Stimulated activated CD4-positive, alpha-beta T cell treated with anti-CD3 and anti-CD28 coated beads, TNF-alpha, amount 100 ng/mL, for 48 hours (primary cell): Measurements from ENCODE around the gene PBX1.

Experiments used
- DNase-seq, 3 donors: peaks; one replicate each; pipeline ENCODE4 v3.0.0-alpha.2; 2020; ENCODE audit warnings: low read depth in 3 of 3

The PBX1 gene

DNA sequence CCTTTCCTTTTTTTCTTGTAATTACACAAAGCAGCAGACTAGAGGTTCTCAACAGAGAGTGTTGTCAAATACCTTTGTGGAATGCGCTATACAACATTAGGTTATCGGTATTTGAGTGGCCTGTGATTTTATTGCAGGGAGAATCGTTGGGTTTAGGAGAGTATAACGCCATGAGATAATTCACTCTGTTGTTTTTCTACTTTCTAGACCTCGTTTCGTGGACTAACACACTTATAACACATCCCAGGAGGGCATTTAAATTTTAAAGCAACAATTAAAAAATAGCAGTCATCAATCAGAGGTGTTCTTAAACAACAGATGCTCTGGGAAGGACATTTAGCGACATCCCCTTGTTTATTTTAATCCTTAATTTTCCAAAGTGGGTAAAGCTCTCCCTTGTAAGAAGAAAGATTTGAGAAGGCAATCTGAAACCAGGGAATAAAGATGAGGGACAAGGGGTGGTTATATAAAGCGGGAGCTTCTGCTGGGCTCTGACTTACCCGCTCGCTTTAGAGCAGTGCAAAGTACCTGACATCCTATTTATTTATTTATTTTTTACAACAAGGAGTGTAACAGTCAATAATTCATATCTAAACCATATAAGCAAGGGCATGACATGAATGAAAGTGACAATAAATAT lies 4.9 kb downstream of the PBX1 start:
- no peak for DNase-seq

DNA sequence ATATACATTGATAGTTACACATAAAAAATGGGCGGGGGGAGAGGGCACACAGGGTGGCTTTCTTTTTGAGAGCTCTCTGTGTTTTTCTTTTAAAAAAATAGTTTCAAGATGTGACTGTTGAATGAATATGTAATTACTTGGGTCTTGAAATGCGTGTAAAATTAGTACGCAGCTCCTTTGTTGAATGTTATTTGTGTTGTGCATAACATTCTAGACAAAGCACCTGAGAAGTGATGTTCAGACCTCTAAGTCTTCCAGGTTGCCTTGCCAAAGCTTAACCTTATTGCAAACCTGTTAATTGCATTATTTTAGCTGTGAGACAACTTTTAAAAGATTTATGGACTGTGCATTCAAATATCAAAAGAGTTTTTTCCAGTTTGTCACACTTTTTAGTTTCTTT lies 5.4 kb downstream of the PBX1 start:
- DNase-seq, result no peak

DNA sequence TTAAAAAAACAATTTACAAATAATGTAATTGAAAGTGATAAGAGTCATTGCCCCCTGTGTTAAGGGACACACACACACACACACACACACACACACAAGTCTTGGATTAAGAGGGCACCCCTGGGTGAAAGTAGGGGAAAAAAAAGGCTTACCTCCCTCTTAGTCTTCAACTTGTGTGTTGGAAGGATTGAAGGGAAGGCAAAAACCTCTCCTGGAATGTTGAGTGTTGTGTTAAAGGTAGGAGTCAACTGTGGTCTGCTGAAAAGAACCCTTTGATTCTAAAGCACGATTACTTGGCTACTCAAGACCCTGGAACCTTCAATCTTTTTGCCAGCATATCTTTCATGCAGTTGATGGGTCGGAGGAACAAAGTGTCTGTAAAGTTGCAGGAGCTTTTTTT lies 6.4 kb downstream of the PBX1 start:
- DNase-seq, result no peak

DNA sequence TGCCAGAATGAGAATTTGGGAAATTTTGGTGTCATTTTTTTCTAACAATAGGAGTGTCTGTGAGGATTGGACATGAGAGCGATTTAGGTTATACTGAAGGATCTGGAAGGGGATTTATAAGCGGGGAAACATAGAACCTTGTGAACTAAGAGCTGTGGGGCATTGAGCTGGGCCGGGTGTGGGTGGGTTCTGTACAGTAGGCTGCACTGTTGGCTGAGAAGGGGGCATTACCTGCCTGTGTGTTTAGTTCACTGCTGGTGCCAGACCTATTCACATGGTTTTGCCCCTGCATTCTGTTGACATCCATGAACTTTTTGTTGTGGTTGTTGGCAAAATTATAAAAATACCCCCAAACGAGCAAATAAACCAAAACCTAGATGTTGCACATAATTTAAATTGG lies 8.8 kb downstream of the PBX1 start:
- DNase-seq, result no peak

DNA sequence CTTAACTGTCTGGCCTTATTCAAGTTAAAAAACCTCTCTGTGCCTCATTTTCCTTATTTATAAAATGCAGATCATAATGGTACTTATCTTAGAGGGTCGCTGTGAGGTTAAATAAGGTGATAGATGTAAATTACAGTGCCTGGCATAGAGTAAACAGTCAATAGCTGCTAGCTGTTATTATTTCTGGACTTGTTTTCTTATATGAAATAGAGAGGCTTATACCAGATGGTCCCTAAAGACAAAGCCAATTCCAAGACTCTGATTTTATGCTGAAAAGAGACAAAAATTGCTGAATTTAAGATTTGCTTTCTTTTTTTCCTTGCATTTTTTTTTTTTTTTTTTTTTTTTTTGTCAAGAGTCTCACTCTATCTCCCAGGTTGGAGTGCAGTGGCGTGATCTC lies 10.3 kb downstream of the PBX1 start:
- DNase-seq, result no peak

DNA sequence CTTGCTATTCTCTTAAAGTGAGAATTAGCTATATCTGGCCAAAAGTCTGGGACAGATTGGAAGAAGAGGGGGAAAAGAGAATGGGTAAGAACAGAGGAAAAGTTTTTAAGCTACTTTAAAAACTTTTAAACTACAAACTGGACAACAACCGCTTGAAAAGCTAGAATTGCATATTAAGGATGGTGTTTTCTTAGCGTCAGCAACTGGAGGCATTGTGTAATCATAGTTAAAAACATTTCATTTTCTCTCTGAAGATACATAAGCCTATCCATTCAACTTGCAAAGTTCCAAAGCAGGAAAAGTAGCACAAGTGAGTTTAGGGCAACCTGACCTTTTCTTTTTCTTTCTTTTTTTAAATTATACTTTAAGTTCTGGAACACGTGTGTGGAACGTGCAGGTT lies 10.9 kb downstream of the PBX1 start:
- no peak for DNase-seq

DNA sequence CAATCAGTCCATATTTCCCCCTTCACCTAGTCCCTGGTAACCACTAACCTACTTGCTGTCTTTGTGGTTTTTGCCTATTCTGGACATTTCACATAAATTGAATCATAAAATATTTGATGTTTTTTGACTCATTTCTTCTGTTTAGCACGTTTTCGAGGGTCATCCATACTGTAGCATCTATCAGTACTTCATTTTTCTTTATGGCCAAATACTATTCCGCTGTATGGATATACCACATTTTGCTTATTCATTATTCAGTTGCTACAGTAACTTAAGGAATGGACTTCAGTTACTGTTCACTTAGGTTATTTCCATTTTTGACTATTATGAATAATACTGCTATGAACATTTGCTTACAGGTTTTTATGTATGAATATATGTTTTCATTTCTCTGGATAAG lies 12.3 kb downstream of the PBX1 start:
- DNase-seq, result no peak

DNA sequence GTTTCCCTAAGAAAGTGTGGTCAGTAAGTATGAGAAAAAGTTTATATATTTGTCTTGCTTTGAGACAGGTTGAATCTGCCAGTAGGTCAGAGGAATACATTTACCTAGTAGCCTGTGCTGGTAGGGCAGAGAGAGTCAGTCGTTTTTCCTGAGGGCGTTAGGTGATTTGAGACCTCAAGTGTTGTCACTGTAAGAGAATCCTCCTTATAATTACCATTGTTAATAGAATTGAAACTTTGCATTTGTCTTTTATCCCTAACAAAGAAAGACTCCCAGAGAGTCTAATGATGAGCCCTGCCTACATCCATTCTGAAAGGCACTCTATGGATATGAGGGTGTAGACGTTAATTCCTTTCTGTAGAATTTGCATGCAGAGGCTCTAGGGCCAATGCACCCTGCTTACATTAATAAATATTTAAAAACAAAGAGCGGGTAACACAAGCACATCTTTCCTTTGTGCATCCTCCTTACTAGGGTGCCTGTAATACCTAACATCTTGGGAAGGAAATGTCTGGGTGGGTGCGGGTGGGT lies 16.4 kb downstream of the PBX1 start:
- no peak for DNase-seq

DNA sequence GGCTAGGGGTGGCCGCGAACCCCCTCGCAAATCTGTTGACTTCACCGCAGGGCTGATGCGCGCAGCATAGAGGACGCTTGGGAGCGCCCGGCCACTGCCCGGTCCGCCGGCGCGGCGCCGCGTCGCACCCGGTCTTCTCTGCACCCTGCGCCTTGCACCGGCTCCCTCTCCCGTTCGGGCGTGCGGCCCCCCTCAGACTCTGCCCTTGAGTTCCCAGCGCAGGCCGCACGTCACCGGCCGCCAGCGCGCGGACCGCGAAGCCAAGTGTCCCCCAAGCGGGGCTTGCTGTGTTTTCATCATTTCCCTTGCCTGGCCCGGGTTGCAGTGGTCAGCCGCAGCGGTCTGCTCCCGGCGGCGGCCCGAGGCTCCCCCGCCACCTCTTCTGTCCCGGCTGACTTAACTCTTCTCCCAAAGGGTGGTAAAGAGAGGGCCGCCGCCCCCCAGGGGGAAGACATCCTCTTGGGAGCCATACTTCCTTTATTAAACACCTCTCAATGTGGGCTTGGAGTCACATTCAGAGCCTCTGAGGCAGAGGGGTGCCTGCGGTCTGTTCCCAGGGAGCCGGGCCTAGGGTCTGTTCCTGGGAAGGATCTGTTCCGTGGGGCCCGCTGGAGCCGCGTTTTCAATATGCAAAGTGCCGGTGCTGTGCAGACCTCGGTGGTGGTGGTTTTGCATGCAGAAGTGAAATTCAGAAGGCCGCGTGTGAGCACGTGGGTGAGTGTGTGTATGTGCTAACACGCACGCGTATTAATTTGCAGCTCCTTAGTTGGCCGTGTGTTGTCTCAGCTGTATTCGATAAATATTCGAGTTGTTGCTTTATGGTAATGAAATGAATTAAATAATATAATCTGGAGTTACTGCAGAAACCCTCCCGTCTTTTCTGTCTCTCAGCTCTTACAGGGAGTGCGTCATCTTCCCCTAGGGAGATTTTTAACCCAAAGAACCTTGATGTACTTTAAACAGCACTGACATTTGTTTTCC lies 17.6 kb downstream of the PBX1 start:
- DNase-seq, result no peak

DNA sequence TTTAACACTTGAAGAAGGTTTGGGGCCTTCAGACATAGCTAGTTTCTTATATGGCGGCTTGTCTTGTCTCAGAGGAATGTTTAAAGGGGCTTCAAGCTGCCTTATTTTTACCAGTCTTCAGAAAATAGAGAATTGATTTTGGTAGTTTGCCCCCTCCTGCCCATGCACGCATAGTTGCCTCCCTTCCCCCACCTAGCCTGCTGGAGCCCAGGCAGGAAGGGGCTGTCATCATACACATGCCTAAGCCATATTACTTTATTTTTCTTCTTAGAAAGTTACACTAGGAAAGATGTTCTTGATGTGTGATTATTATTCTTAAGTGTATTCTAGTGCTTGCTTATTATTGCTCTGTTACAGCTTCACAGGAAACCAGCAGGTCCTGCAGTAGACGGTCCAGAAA lies 18.3 kb downstream of the PBX1 start:
- DNase-seq, result no peak

DNA sequence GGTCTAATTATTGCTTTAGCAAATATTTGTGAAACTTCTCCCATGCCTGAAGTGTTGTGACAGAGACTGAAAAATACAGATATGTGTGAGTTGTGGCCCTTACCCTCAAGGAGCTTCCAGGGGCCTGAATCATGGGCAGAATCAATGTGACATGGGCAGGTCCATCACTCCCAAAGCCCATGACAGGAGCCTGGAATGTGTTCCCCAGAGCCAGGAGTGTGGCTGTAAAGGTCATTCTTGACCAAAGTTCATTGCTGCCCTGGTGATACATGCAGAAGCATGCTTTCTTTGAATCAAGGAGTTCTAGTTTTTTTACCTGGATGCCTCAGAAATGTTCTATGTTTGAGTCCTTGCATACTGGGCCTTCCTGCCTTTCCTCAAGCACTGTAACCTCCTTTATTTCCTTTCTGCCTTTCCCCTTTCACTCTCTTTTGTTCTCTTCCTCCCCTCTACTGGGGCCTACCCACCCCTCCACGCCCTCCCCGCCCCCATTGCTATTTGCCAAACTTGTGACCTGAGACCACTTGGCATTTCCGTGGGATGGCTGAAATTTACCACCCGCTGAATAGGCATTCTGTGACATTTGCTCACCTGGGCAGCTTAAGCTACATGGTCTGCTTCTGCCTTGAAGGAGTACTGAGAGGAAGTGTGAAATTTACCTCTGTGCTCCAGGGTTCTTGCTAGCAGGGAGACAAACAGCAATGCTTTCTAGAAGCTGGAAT lies 19.7 kb downstream of the PBX1 start:
- DNase-seq, result no peak

DNA sequence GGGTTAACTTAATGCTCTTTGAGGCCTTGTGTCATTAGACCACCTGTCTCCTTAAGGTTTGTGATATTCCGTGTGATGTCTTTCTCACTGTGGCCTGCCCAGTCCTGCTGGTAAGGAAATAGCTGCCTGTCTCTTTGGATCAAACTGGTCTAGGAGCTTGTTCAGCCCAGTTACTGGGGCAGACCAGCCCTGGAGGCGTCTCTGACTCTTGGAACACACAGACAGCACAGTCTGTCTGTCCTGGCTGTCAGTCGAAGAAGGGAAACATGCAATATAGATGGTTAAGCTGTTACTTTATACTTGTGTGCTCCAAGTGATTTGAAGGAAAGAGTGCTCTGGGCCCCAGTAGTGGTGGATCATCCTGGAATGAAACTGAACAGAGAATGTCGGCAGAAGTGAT lies 20.4 kb downstream of the PBX1 start:
- no peak for DNase-seq

DNA sequence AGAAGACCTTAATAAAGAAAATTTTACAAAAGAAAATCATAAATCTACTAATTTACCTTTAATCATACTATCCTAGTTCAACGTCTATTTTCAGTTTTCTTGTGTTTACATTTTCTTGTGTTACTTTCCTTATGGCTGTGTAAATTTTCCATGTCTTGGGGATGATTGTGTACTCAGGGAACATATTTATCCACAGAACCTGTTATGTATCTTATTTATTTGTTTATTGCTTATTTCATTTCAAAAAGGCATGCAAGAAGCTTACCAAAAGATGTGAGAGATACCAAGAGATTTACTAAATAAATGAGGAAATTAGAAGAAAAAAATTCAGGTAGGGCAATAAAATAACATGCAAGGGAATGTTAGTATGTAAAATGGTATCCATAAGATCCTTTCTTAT lies 22.8 kb downstream of the PBX1 start:
- DNase-seq, result no peak

DNA sequence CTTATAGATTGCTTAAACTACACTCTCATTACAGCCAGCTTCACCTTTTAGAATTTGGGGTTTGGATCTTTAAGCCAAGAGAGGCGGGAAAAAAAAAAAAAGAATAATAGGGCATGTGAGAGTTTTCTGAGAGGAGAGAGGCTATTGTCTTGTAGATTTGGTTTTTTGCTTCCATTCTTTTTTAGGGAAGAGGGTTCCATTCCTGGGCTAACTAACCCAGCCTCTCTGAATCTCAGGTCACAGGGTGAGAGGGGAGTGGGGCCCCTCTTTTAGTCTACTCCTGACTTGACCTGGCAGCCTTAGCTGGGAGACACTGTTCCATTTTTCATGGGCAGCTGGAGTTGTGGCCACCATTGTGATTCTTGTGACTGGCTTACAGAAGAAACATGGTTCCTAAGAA lies 24.2 kb downstream of the PBX1 start:
- no peak for DNase-seq

DNA sequence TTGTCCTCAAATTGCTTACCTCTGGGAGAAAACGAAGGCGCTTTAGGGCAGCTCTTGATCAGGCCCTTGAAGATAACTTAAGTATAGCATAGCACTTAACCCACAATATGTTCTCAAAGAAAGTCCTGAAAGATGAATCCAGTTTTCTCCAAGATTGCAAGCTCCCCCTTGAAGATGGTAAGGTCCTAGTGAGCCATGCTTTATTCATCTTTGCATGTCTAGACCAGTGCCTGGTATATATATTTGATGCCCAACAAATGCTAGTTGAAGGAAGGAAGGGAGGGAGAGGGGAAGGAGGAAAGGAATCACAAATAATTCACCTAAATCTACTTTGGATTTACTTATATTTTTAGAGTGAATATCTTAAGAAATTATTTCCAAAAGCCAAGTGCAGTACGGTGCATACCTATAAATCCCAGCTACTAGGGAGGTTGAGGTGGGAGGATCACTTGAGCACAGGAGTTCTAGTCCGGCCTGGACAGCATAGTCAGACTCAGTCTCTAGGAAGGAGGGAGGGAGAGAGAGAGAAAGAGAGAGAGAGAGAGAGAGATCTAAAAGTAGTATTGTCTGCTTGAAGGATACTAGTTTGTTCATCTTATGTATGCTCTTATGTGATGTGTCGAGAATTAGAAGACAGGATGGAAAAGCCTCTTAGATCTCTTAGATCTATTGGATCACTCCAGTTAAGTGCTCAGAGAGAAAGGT lies 25.0 kb downstream of the PBX1 start:
- DNase-seq, result no peak

DNA sequence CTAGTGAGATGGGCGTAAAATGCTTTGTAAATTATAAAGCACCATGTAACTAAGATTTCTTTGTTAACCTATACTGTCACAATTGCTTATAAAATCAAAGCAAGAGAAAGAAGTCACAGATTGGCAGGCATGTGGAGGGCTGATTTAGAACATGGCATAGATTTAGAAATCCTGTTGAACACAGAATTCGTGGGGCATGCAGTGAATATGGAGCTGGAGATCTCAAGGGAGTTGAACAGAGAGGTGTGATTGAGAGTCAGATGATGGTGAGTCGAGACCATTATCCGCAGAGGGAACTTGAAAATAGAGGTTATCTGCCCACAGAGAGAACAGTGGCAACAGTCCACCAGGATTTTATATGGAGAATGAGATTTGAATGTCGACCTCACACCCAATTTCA lies 27.6 kb downstream of the PBX1 start:
- DNase-seq, result no peak

DNA sequence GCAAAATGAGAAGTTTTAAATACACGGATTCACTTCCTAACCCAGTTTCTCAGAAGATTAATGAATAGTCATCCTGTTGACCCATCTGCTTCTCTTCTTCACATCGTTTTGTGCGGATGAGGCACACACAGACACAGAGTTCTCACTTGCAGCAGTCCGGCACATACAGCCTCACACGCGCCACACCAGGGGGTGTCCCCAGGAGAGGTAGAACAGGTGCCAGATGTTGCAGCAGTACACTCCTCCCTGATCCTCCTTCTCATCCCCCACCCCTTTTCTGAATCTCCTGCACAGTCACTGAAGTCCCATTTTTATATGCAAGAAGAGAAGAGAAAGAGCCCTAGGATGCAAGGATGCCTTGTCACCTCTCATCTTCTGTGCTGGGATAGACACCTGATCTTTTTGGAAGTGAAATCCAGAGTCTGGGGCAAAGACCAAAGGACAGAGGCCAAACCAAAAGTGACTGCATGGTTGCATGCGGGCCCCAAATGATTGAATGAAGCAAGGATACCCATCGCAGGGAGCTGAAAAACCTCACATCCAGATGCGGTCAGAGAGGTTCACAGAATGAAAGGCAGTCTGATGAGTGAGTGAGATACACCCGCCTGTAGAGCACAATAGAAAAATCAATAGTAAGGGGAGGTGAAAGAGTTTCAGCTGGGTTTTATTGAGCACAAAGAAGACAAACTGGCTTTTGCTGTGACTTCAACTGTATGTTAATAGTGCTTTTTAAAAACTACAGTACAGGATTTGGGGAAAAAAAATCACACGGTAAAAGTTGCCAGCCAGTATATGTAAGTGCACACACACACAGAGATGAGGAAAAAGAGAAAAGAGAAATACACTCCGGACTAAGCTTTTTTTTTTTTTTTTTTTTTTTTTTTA lies 28.9 kb downstream of the PBX1 start:
- DNase-seq, result no peak

DNA sequence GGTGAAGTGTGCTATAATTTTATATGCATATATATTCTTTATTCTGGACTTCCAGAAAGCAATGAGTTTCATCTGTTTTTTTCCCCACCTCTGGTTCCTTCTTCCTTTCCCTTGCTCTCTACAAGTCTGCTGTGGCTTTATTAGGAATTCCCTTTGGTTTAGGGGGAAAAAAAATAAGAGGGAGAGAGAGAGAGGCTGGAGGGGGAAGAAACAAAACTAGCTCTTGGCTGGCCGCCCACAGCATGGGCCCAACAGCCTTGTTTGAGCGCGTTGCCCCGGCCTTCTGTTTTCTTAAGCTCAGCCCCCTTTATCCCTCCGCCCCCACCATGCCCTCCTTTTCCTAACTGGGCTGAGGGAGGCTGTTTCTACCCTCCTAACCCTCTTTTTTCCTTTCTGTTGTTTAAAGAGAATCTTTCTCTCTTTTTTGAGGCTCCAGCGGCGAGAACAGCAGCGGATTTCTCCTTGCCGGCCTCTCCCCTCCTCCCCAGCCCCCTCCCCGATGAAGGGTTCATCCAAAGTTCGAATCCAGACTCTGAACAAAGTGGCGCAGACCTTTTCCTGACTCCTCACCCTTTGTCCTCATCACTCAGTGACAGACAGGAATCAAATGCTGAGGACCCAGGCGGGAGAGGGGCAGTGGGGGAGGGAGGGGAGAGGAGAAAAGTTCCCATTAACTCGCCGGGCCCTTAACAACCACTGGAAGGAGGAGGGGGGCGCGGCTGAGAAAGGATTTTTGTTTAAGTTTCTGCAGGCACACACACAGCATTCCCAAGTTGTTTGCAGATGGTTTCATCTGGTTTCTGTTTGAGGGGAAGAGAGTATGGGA lies 29.7 kb downstream of the PBX1 start:
- DNase-seq, result no peak

DNA sequence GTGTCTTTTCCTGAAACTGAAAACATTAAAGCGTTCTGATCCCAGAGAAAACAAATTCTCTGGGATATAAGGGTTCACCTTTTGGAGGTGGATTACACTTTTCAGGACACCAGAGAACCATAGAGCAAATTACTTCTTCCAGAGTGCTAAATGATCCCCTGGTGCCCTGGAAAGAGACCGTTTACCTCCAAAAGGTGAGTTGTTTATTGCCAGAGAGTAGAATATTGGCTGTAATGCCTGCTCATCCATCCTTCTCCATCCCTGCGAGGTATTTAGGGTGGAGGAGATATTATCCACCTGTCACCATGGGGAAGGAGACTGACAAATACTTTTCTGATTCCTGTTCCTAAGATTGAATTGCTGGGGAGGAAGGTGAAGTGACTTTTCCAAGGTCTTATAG lies 30.4 kb downstream of the PBX1 start:
- DNase-seq, result no peak

DNA sequence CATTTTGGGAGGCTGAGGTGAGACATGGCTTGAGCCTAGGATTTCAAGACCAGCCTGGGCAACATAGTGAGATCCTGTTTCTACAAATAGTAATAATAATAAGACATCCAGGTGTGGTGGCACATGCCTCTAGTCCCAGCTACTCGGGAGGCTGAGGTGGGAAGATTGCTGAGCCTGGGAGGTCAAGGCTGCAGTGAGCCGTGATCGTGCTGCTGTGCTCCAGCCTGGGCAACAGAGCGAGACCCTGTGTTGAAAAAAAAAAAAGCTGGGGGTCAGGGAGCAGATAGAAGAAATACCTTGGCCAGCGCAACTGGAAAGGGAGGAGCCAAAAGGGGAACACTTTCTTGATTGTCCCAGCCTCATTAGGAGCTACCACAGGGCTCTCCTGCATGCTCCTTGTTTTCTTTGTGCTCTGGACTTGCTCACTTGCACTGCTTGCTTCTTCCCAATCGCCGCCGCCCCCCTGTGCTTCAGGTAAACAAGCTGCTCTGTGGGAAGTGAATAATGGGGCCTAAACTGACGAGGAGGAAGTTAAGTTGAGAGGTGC lies 31.1 kb downstream of the PBX1 start:
- no peak for DNase-seq
